Mucosa of descending colon (tissue), 3 donors: ENCODE data around the gene DTD2. TPM values are rescaled to one million over a fixed set of nuclear protein-coding genes. Genes with fewer than 3 reads are reported as not detected.

ENCODE experiments used
- ATAC-seq: fragments of 200-7000 bp; cut with Tn5 transposase; one replicate; pipeline ENCODE4 v1.9.1; 2020; ENCODE audit warnings: mild to moderate bottlenecking, moderate library complexity
- DNase-seq, 3 donors: peaks; one replicate each; pipeline ENCODE4 v3.0.0-alpha.2; 2020
- H3K36me3 ChIP-seq: fragments of 200-600 bp; one replicate; pipeline ENCODE4 v1.8.0; 2021; ENCODE audit warnings: low read depth, mild to moderate bottlenecking
- H3K4me1 ChIP-seq: fragments of 200-600 bp; one replicate; pipeline ENCODE4 v1.8.0; 2021; ENCODE audit warnings: low read depth, mild to moderate bottlenecking
- H3K4me3 ChIP-seq: fragments of 200-600 bp; one replicate; pipeline ENCODE4 v1.8.0; 2021; ENCODE audit warnings: mild to moderate bottlenecking
- H3K9me3 ChIP-seq: fragments of 200-600 bp; one replicate; pipeline ENCODE4 v1.8.0; 2021; ENCODE audit warnings: mild to moderate bottlenecking
- CTCF ChIP-seq: fragments of 200-600 bp; IDR thresholded peaks from one replicate; pipeline ENCODE4 v1.8.0; 2022; ENCODE audit warnings: antibody characterized with exemption, mild to moderate bottlenecking
- intact Hi-C, 2 donors: fragments of 100-400 bp; cut with DNase I in 1 of 2; cut with micrococcal nuclease in 1 of 2; formaldehyde crosslinking; loops; one replicate each; pipeline versions ENCODE4 v1.11.0 to v1.11.1; 2022; cut with DNase I, micrococcal nuclease
- total RNA-seq, 3 donors: library from RNA; stranded (reverse); fragmentation: NEBNext Ultra II Directional in 2 of 3; extraction: Animal tissue kit (Norgen Biotek cat#: 25700) in 2 of 3; gene quantifications; one replicate each; pipeline versions ENCODE4 v1.2.1 to v1.2.4, GENCODE V29; 2021 to 2023
- donor health status: DM: no; HTN: no; CAD: no; lungs with moderate emphysema.
- donor health status: DM: no; HTN: no; CAD: no.
- donor health status: DM: no; HTN: yes; CAD: no.

DTD2 gene
- total RNA-seq, 3 donors from 2014 or later = 11.3 to 14.6 (median 13.4) TPM

DNA sequence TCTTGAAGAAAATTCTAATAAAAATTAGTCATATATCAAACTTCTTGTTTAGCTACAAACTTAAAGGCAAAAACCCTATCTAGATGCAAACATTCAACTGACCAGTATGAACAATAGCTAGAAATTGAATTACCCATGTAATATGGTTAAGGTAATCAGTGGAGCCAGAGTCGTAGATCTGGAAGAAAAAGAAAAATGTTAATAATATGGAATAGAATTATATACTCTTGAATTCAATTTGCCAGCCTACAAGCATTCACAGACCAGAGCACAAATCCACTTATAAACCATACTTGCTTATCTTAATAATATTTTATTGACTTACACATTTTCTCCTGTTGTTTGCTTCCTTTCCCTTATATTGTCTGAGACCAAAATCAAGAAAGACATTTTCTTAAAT is 29.3 kb downstream of the DTD2 start:
- Histone ChIP-seq H3K36me3 (no peaks in the 10 kb centered on the region), H3K4me1 (no peaks in the 10 kb centered on the region), H3K9me3 (peaks cover 2% of the 10 kb centered on the region), H3K4me3 (no peak overlapping the region)
- ATAC-seq = no peak
- no peak for DNase-seq
- no peak for TF ChIP-seq CTCF
- intact Hi-C loops = no loop called here

DNA sequence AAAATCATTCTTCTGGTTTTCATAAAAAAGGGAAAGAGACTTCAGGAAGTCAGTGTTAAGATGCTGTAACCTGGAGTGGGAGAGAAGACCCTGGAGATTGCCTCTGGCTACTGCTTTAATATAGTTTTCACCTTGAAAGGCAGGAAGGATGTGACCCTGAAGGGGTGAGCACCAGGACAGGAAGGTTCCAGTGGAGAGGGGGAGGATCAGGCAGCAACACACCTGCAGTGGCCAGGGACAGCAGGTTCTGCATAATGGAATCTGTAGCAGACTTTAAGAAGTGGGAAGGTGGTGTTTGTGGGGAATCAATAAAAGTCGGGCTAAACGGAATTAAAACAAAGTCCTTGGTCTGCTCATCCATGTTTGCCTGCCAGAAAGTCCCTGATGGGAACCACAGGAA is 30.6 kb downstream of the DTD2 start:
- H3K9me3 ChIP-seq = peaks cover under 1% of the 10 kb centered on the region
- intact Hi-C loops = no loop called here
- no peaks in the 10 kb centered on the region for H3K4me1 ChIP-seq
- no peaks in the 10 kb centered on the region for H3K36me3 ChIP-seq
- no peak for TF ChIP-seq CTCF
- no peak overlapping the region for H3K4me3 ChIP-seq
- ATAC-seq (no peak), DNase-seq (no peak)

DNA sequence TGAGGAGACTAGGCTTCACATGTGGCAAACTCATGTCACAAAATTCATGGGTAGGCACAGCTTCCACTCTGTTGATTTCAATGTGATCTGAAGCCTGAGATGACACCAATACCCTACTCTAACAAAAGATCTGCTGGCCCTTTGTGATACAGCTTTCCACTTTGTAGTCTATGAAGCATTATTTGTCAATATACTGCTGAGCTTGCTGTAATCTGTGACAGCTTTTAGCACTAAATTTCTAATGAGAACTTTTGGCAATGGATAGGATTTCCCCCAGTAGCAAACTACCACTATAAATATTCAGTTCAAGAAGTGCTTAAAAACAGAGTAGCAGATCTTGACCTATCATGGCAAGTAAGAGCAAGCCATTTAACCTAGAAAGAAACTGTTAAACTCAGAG is 31.4 kb downstream of the DTD2 start:
- ATAC-seq (no peak), DNase-seq (no peak)
- H3K9me3 ChIP-seq = no peaks in the 10 kb centered on the region

DNA sequence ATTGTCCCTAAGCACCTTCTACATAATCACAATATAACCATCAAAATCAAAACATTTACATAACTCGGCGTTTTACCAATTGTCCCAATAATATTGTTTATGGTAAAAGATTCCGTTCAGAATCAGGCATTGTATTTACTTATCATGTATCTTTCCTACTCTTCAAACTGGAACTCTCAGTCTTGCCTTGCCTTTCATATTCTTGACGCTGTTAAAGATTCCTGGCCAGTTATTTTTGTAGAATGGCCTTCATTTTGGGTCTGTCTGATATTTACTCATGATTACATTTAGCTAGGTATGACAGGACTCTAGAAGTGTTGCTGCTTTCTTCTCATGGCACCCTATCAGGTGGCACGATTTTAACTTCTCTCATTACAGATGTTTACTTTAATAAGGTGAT is 36.1 kb downstream of the DTD2 start:
- no peak for TF ChIP-seq CTCF
- Histone ChIP-seq H3K4me3 (no peak overlapping the region), H3K9me3 (no peaks in the 10 kb centered on the region), H3K36me3 (no peaks in the 10 kb centered on the region), H3K4me1 (peaks cover 11% of the 10 kb centered on the region)
- ATAC-seq (no peak), DNase-seq (no peak)
- intact Hi-C loops = no loop called here

More for the DNA sequence above, 31.4 kb downstream of the DTD2 start:
- Histone ChIP-seq H3K4me1 (peaks cover 2% of the 10 kb centered on the region), H3K36me3 (no peaks in the 10 kb centered on the region), H3K4me3 (no peak overlapping the region)
- no peak for TF ChIP-seq CTCF
- intact Hi-C loops = no loop called here

- TF ChIP-seq CTCF = peak; percentile 26
- intact Hi-C loops = no loop called here
Observed at GRCh38 chr14:31420319-31421111, 36.8 kb downstream of the DTD2 start, which contains the start of gene HEATR5A. TSS of gene HEATR5A (minus strand) at chr14:31420550. CDS start at chr14:31402975, 17,575 bp downstream.

More at GRCh38 chr14:31420319-31421111, 36.8 kb downstream of the DTD2 start, which contains the start of gene HEATR5A:
- Histone ChIP-seq H3K4me3 (peak within 1 kb of the TSS; percentile 97), H3K36me3 (no peaks in the 10 kb centered on the region), H3K4me1 (peaks cover 11% of the 10 kb centered on the region), H3K9me3 (no peaks in the 10 kb centered on the region)
- peak; percentile 98 for ATAC-seq
- DNase-seq = peak; percentile 97 to 98 (median 97)
